ENCODE measurements around the gene C1QTNF6.

DNA sequence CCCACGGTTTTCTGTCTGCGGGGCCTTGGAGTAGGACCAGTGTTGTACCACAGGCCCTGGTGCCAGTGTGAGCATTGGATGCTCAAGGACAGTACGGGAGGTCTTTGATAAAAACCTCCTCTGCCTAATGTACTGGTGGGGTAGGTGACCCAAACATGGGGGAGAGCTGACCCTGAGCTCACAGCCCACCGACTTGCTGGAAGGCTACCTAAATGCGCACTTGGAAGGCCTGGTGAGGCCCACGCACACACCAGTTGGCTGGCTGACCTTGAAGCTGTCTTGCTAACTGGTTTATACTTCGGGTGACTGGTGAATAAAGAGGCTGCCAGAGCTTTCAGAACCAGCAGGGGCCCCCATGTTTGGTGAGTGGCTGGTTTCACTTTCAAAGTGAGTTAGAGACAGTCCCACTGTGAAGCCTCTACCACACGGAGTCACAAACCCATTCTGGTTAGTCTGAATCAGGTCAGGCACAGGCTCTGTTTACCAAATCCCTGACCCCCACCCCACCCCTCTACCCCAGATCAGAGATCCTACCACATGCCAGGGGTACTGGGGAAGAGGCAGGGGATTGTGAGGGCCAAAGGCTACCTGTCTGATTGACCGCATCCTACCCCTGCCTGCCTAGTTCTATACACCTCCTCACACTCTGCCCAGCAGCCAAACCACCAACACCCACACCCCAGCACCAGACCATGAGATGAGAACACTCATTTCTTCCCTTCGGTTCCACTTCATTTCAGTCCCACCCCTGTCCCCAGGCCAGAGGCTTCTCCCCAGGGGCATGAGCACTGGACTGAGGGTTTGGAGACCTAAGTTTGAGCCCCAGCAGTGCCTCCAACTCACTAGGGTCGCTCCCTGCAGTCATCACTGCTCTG, 25.6 kb downstream of the C1QTNF6 start:
- TF ChIP-seq ISL1 (CRISPR knock-in tag; IDR thresholded peaks at IDR 0.05): no peak
- no peak for TF ChIP-seq ZC3H10 (CRISPR knock-in tag; IDR thresholded peaks at IDR 0.05)
- TF ChIP-seq OSR1 (CRISPR knock-in tag; IDR thresholded peaks at IDR 0.05): no peak
- no peak for TF ChIP-seq PATZ1 (CRISPR knock-in tag; IDR thresholded peaks at IDR 0.05; ENCODE audit: borderline replicate concordance)
- TF ChIP-seq CSDC2 (CRISPR knock-in tag; IDR thresholded peaks at IDR 0.05): no peak
- TF ChIP-seq ZNF565 (CRISPR knock-in tag; conservative IDR thresholded peaks at IDR 0.05; ENCODE audit: low read depth): no peak
- no peak for TF ChIP-seq GLIS3 (CRISPR knock-in tag; IDR thresholded peaks at IDR 0.05)
- no peak for TF ChIP-seq ZFP30 (CRISPR knock-in tag; IDR thresholded peaks at IDR 0.05)
- TF ChIP-seq TSHZ2 (CRISPR knock-in tag; IDR thresholded peaks at IDR 0.05): no peak
- no peak for TF ChIP-seq TCF4 (CRISPR knock-in tag; IDR thresholded peaks at IDR 0.05; ENCODE audit: borderline replicate concordance)
- TF ChIP-seq RARB (CRISPR knock-in tag; IDR thresholded peaks at IDR 0.05): no peak
- TF ChIP-seq ARNTL (CRISPR knock-in tag; IDR thresholded peaks at IDR 0.05; ENCODE audit: borderline replicate concordance, low read depth): no peak
- TF ChIP-seq PPARA (CRISPR knock-in tag; IDR thresholded peaks at IDR 0.05; ENCODE audit: borderline replicate concordance): no peak
